Large intestine (tissue), 3 donors: Measurements from ENCODE around the gene UIMC1. TPM values are rescaled to one million over a fixed set of nuclear protein-coding genes. Genes with fewer than 3 reads are reported as not detected.

ENCODE experiments used
- DNase-seq, 2 donors: peaks; one replicate each; pipeline versions ENCODE4 v3.0.0 to v3.0.0-alpha.2; 2013
- H3K27ac ChIP-seq: one replicate; pipeline ENCODE4 v1.5.1; 2013; ENCODE audit warnings: low read length
- H3K27me3 ChIP-seq: 2 replicates; pipeline ENCODE4 v1.6.1; 2013; ENCODE audit warnings: low read length; ENCODE audit not compliant: control insufficient read depth, insufficient read depth
- H3K36me3 ChIP-seq: 2 replicates; pipeline ENCODE4 v1.6.1; 2013; ENCODE audit warnings: low read length; ENCODE audit not compliant: control insufficient read depth, insufficient read depth
- H3K4me1 ChIP-seq: one replicate; pipeline ENCODE4 v1.6.1; 2013; ENCODE audit warnings: low read length; ENCODE audit not compliant: control insufficient read depth, insufficient read depth
- H3K4me3 ChIP-seq: one replicate; pipeline ENCODE4 v1.5.1; 2013; ENCODE audit warnings: low read length
- H3K9me3 ChIP-seq: one replicate; pipeline ENCODE4 v1.6.1; 2013; ENCODE audit warnings: mild to moderate bottlenecking, low read depth, low read length, moderate library complexity; ENCODE audit not compliant: control insufficient read depth
- WGBS: methylation state at CpG from one replicate; pipeline ENCODE4 v1.1.5; 2013; ENCODE audit warnings: low lambda C conversion rate; ENCODE audit not compliant: insufficient coverage; 5-methylcytosine and 5-hydroxymethylcytosine counted together
- polyA plus RNA-seq: library from polyadenylated mRNA; unstranded; fragments of 120-200 nt; gene quantifications from one replicate; pipeline ENCODE4 v1.2.1, GENCODE V29; 2013

Gene UIMC1
- polyA plus RNA-seq, 1 donor = 31.1 TPM

- Histone ChIP-seq H3K4me3 (no peak overlapping the region), H3K27ac (no peak overlapping the region), H3K36me3 (no peaks in the 10 kb centered on the region), H3K27me3 (peaks cover 55% of the 10 kb centered on the region), H3K9me3 (no peaks in the 10 kb centered on the region), H3K4me1 (no peaks in the 10 kb centered on the region)
- no peak for DNase-seq
- no CpG with 5 or more reads among the region's 15 CpGs for WGBS
These were observed 143.4 kb downstream of the UIMC1 start for GRCh38 chr5:176863041-176863764.

DNA sequence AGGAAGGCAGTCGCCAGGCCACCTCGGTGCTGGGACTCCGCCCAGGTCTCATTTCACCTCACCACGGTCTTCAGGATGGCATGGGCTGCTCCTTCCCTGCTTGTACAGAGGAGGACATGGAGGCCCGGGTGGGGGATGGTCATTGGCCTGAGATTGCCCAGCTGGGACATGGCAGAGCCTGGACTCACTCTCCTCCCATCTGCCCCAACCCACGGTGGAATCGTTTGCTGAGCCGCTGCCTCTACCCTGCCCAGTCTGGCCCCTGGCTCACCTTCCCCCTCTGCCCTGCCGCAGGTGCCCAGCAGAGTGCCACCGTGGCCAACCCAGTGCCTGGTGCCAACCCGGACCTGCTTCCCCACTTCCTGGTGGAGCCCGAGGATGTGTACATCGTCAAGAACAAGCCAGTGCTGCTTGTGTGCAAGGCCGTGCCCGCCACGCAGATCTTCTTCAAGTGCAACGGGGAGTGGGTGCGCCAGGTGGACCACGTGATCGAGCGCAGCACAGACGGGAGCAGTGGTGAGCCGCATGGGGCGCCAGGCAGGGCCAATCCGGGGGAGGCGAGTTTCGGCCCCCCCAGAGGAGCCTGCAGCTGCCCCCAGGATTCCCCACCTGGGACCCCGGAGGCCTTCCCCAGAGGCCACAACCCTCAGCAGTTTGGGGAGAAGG lies 144.1 kb downstream of the UIMC1 start:
- no peak overlapping the region for H3K27ac ChIP-seq
- no peaks in the 10 kb centered on the region for H3K4me1 ChIP-seq
- H3K9me3 ChIP-seq = no peaks in the 10 kb centered on the region
- no peak overlapping the region for H3K4me3 ChIP-seq
- no peaks in the 10 kb centered on the region for H3K36me3 ChIP-seq
- no peak for DNase-seq
- no CpG with 5 or more reads among the region's 28 CpGs for WGBS
- H3K27me3 ChIP-seq = peaks cover 49% of the 10 kb centered on the region

DNA sequence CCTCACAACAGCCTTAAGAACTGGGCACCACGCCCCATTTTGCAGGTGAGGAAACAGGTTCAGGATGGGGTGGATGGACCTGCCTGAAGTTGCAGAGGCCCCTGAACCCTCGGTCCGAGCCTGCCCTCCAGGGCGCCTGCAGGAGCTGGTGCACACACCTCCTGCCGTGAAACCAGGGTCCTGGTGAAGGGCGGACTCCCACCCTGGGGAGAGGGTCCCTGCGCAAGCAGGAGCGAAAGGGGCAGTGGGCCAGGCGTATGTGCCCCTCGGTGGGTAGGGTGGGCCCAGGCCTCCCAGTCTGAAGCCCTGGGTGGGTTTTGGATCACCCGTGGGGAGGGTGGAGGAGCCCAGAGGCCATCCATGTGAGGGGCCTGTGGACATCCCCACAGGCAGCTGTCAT lies 145.3 kb downstream of the UIMC1 start:
- Histone ChIP-seq H3K4me3 (no peak overlapping the region), H3K9me3 (no peaks in the 10 kb centered on the region), H3K36me3 (no peaks in the 10 kb centered on the region), H3K27ac (no peak overlapping the region), H3K4me1 (no peaks in the 10 kb centered on the region), H3K27me3 (peaks cover 37% of the 10 kb centered on the region)
- no CpG with 5 or more reads among the region's 11 CpGs for WGBS
- no peak for DNase-seq

DNA sequence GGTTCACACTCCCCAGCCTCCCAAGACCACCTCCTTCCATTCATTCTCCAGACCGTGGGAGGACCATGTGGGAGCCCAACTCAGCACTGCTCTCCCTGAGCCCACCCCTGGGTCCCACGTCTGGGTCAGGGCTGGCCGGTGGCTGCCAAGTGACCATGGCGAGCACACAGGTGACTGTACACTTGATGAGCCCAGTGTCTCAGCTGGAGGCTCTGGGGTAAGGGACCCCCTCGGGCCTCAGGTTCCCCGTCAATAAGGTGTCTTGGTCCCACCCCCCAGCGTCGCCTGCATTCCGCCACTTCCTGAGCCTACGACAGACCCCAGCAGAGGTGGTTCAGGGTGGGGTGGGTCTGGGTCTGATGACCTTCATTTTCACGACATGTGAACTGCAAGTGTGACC lies 146.2 kb downstream of the UIMC1 start:
- DNase-seq = no peak
- Histone ChIP-seq H3K9me3 (no peaks in the 10 kb centered on the region), H3K36me3 (no peaks in the 10 kb centered on the region), H3K27me3 (peaks cover 28% of the 10 kb centered on the region), H3K4me1 (no peaks in the 10 kb centered on the region), H3K4me3 (no peak overlapping the region), H3K27ac (no peak overlapping the region)
- WGBS = no CpG with 5 or more reads among the region's 11 CpGs

- peaks cover 27% of the 10 kb centered on the region for H3K27me3 ChIP-seq
- no peaks in the 10 kb centered on the region for H3K4me1 ChIP-seq
- no peak overlapping the region for H3K27ac ChIP-seq
- H3K9me3 ChIP-seq = no peaks in the 10 kb centered on the region
- no peaks in the 10 kb centered on the region for H3K36me3 ChIP-seq
- no peak for DNase-seq
- WGBS = no CpG with 5 or more reads among the region's 10 CpGs
- H3K4me3 ChIP-seq = no peak overlapping the region
These were observed 146.7 kb downstream of the UIMC1 start for GRCh38 chr5:176859916-176860315.

DNA sequence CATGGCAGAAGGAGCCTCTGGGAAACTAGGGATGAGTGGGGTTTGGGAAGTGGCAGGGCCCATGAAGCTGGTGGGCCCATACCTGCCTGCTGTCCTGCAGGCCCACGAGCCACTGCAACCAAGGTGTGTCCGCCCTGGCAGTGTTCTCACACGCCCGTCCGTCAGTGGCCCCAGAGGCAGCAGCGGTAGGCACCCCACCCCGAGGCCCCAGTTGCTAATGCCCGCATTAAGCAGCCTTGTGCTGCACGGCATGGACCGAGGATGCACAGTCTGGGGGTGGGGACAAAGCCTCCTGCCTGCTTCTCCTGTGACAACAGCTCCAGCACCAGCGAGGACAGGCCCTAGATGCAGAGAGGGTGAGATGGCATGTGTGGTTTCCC lies 148.7 kb downstream of the UIMC1 start:
- no peaks in the 10 kb centered on the region for H3K36me3 ChIP-seq
- no peak overlapping the region for H3K4me3 ChIP-seq
- WGBS = no CpG with 5 or more reads among the region's 11 CpGs
- DNase-seq = no peak
- no peaks in the 10 kb centered on the region for H3K9me3 ChIP-seq
- H3K27ac ChIP-seq = no peak overlapping the region
- H3K27me3 ChIP-seq = peaks cover 12% of the 10 kb centered on the region
- no peaks in the 10 kb centered on the region for H3K4me1 ChIP-seq

- H3K27me3 ChIP-seq = peaks cover 7% of the 10 kb centered on the region
- no peaks in the 10 kb centered on the region for H3K9me3 ChIP-seq
- no peaks in the 10 kb centered on the region for H3K4me1 ChIP-seq
- no peak overlapping the region for H3K27ac ChIP-seq
- WGBS = no CpG with 5 or more reads among the region's 19 CpGs
- no peak overlapping the region for H3K4me3 ChIP-seq
- no peak for DNase-seq
- no peaks in the 10 kb centered on the region for H3K36me3 ChIP-seq
These were observed 149.2 kb downstream of the UIMC1 start for GRCh38 chr5:176857216-176857893.

- no peak overlapping the region for H3K27ac ChIP-seq
These were observed 149.8 kb downstream of the UIMC1 start for GRCh38 chr5:176856746-176857145.

GRCh38 chr5:176855598-176855997 lies 151.0 kb downstream of the UIMC1 start:
- H3K36me3 ChIP-seq = no peaks in the 10 kb centered on the region
- H3K27me3 ChIP-seq = peaks cover 3% of the 10 kb centered on the region
- no peaks in the 10 kb centered on the region for H3K4me1 ChIP-seq
- DNase-seq = no peak
- WGBS = no CpG with 5 or more reads among the region's 18 CpGs
- H3K27ac ChIP-seq = no peak overlapping the region
- H3K4me3 ChIP-seq = no peak overlapping the region
- H3K9me3 ChIP-seq = no peaks in the 10 kb centered on the region

More at GRCh38 chr5:176856746-176857145, 149.8 kb downstream of the UIMC1 start:
- no peaks in the 10 kb centered on the region for H3K9me3 ChIP-seq
- H3K4me3 ChIP-seq = no peak overlapping the region
- peaks cover 3% of the 10 kb centered on the region for H3K27me3 ChIP-seq
- WGBS = no CpG with 5 or more reads among the region's 8 CpGs
- no peaks in the 10 kb centered on the region for H3K36me3 ChIP-seq
- no peaks in the 10 kb centered on the region for H3K4me1 ChIP-seq
- no peak for DNase-seq
